Measurements from ENCODE around the gene NFE2L3.

DNA sequence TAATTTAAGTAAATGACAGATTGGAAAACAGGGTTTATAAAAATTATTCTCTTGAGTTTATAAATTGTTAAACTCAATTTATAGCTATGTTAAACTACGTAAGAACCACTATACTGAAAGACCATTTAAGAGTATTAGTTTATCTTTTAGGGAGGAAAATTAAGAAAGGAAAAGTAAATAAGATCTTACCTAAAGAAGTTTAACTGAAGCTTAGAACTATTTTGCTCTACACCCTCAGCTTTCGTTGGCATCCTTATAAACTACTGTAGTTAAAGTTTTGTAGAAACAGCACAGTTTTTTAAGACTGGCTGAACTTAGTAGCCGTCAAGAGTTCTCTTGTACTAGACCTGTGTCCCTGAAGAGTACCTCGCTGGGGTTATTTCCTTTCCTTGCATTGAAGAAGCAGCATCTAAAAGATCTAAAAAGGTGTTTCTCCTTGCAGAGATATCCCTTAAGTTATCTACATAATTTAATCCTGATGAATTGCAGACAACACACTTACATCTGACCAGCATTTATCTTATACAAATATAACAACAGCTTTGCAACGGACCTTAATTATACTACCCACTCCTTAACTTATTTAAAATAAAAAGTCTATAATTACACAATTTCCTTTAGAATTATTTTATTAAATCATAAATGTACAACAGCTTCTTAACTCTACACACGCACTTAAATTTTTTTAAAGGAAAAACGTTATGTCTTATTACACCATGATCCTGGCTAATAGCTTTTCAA is 39.4 kb downstream of the NFE2L3 start:
- TF ChIP-seq, protein P1, sequence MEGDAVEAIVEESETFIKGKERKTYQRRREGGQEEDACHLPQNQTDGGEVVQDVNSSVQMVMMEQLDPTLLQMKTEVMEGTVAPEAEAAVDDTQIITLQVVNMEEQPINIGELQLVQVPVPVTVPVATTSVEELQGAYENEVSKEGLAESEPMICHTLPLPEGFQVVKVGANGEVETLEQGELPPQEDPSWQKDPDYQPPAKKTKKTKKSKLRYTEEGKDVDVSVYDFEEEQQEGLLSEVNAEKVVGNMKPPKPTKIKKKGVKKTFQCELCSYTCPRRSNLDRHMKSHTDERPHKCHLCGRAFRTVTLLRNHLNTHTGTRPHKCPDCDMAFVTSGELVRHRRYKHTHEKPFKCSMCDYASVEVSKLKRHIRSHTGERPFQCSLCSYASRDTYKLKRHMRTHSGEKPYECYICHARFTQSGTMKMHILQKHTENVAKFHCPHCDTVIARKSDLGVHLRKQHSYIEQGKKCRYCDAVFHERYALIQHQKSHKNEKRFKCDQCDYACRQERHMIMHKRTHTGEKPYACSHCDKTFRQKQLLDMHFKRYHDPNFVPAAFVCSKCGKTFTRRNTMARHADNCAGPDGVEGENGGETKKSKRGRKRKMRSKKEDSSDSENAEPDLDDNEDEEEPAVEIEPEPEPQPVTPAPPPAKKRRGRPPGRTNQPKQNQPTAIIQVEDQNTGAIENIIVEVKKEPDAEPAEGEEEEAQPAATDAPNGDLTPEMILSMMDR (IDR thresholded peaks at IDR 0.05; ENCODE audit: insufficient read depth, low read depth, low read length): no peak
- TF ChIP-seq EZH2 (IDR thresholded peaks at IDR 0.05; ENCODE audit: insufficient read depth, low read length): no peak
